GM19025 (cell line): Measurements from ENCODE around the gene GNAI2.
"Not testable (repeated sequence)": the region's sequence is repeated elsewhere in the genome, so short reads cannot be mapped to it uniquely, and the experiment has no call there.

Source experiments
- ATAC-seq: cut with Tn5 transposase; IDR thresholded peaks from one replicate; pipeline ENCODE4 v1.9.1; 2021; ENCODE audit warnings: mild to moderate bottlenecking, low read depth, moderate library complexity; ENCODE audit not compliant: unreplicated experiment

The GNAI2 gene

GRCh38 chr3:50274371-50275104, 38.5 kb downstream of the GNAI2 start:
- ATAC-seq, result no peak

- ATAC-seq, result no peak
These were observed 39.4 kb downstream of the GNAI2 start for GRCh38 chr3:50275141-50275995.

- no peak for ATAC-seq
These were observed 40.2 kb downstream of the GNAI2 start for GRCh38 chr3:50275996-50276761.

- no peak for ATAC-seq
These were observed 40.7 kb downstream of the GNAI2 start for GRCh38 chr3:50276762-50277101.

GRCh38 chr3:50278123-50278879, 42.3 kb downstream of the GNAI2 start:
- ATAC-seq, result no peak

- ATAC-seq, result no peak
These were observed 42.8 kb downstream of the GNAI2 start, which contains the start of gene LSMEM2 for GRCh38 chr3:50278880-50279224. LSMEM2 (plus strand) TSS chr3:50279087; CDS start chr3:50279114, 27 bp downstream.

- no peak for ATAC-seq
These were observed 43.4 kb downstream of the GNAI2 start for GRCh38 chr3:50279255-50280016.

- ATAC-seq, result not testable (repeated sequence)
These were observed 48.1 kb downstream of the GNAI2 start for GRCh38 chr3:50284121-50284520.

GRCh38 chr3:50286322-50287227, 50.6 kb downstream of the GNAI2 start:
- no peak for ATAC-seq

- ATAC-seq, result no peak
These were observed 51.3 kb downstream of the GNAI2 start for GRCh38 chr3:50287262-50287661.

- no peak for ATAC-seq
These were observed 52.5 kb downstream of the GNAI2 start for GRCh38 chr3:50288387-50289007.

GRCh38 chr3:50289130-50289529, 53.1 kb downstream of the GNAI2 start:
- ATAC-seq, result no peak

GRCh38 chr3:50290161-50290641, 54.2 kb downstream of the GNAI2 start:
- ATAC-seq, result no peak

- ATAC-seq, result peak; percentile 95
These were observed 56.4 kb downstream of the GNAI2 start, which contains the start of gene IFRD2 for GRCh38 chr3:50292159-50293078. IFRD2 (minus strand) TSS chr3:50292429; CDS start chr3:50292274, 155 bp downstream.

GRCh38 chr3:50293079-50293801, 57.2 kb downstream of the GNAI2 start:
- no peak for ATAC-seq

GRCh38 chr3:50294089-50294488, 58.1 kb downstream of the GNAI2 start:
- ATAC-seq, result no peak
